Endodermal cell (in vitro differentiated cells): Measurements from ENCODE around the gene CSNK2A2. TPM values are rescaled to one million over a fixed set of nuclear protein-coding genes. Genes with fewer than 3 reads are reported as not detected.

Experiments
- DNase-seq: peaks from one replicate; pipeline ENCODE4 v3.0.0-alpha.2; 2017
- H3K27ac ChIP-seq: 2 replicates; pipeline ENCODE4 v1.5.1; 2013; ENCODE audit warnings: mild to moderate bottlenecking, low read depth, low read length, moderate library complexity
- H3K27me3 ChIP-seq: 2 replicates; pipeline ENCODE4 v1.6.1; 2013; ENCODE audit warnings: mild to moderate bottlenecking, low read length, moderate library complexity; ENCODE audit not compliant: insufficient read depth, control insufficient read depth, poor library complexity, severe bottlenecking
- H3K36me3 ChIP-seq: 2 replicates; pipeline ENCODE4 v1.7.0; 2013; ENCODE audit warnings: mild to moderate bottlenecking, low read length, moderate library complexity; ENCODE audit not compliant: control insufficient read depth, insufficient read depth
- H3K4me1 ChIP-seq: one replicate; pipeline ENCODE4 v1.7.0; 2013; ENCODE audit warnings: low read length; ENCODE audit not compliant: control insufficient read depth, insufficient read depth
- H3K4me3 ChIP-seq: 2 replicates; pipeline ENCODE4 v1.5.1; 2013; ENCODE audit warnings: mild to moderate bottlenecking, low read length, moderate library complexity
- H3K9ac ChIP-seq: 2 replicates; pipeline ENCODE4 v1.6.1; 2013; ENCODE audit warnings: mild to moderate bottlenecking, low read length, moderate library complexity; ENCODE audit not compliant: poor library complexity, severe bottlenecking; ENCODE audit errors: extremely low read depth
- H3K9me3 ChIP-seq: 2 replicates; pipeline ENCODE4 v1.6.1; 2013; ENCODE audit warnings: mild to moderate bottlenecking, low read length, moderate library complexity; ENCODE audit not compliant: control insufficient read depth
- H3K27ac Mint-ChIP-seq: 2 replicates; pipeline ENCODE4 v1.8.0; 2020; ENCODE audit warnings: mixed read lengths
- H3K27me3 Mint-ChIP-seq: 2 replicates; pipeline ENCODE4 v1.8.0; 2021; ENCODE audit warnings: mild to moderate bottlenecking, mixed read lengths; ENCODE audit not compliant: insufficient read depth
- H3K36me3 Mint-ChIP-seq: 2 replicates; pipeline ENCODE4 v1.8.0; 2020; ENCODE audit warnings: low read depth, mixed read lengths
- H3K4me1 Mint-ChIP-seq: 2 replicates; pipeline ENCODE4 v1.8.0; 2020; ENCODE audit warnings: mixed read lengths
- H3K4me3 Mint-ChIP-seq: 2 replicates; pipeline ENCODE4 v1.8.0; 2020; ENCODE audit warnings: mild to moderate bottlenecking, moderate library complexity, mixed read lengths
- H3K9me3 Mint-ChIP-seq: 2 replicates; pipeline ENCODE4 v1.8.0; 2020; ENCODE audit warnings: mild to moderate bottlenecking, mixed read lengths
- CTCF ChIP-seq: fragments of 200-600 bp; sonication (generic); conservative IDR thresholded peaks from 2 replicates; pipeline ENCODE4 v1.5.0; 2021; ENCODE audit warnings: antibody characterized with exemption, mild to moderate bottlenecking
- WGBS, 2 experiments: methylation state at CpG; one replicate each; pipeline versions ENCODE4 v1.1.5 to v1.1.7; 2013; ENCODE audit warnings: missing lambda C conversion rate in 2 of 2, mixed read lengths in 1 of 2; ENCODE audit not compliant: insufficient coverage in 1 of 2, insufficient read length in 1 of 2; 5-methylcytosine and 5-hydroxymethylcytosine counted together
- total RNA-seq, 2 donors: library from RNA; stranded (reverse); fragmentation: NEBNext Ultra II Directional in 1 of 2; extraction: Animal tissue kit (Norgen Biotek cat#: 25700) in 1 of 2; gene quantifications; 2 replicates in 1 of 2; 3 replicates in 1 of 2; pipeline ENCODE4 v1.2.1, GENCODE V29; 2021

The CSNK2A2 gene
- total RNA-seq, 2 donors from 2014 or later = 114 to 121 TPM

GRCh38 chr16:58120234-58120633, 77.7 kb downstream of the CSNK2A2 start:
- Mint-ChIP-seq H3K4me3 (no peak overlapping the region), H3K9me3 (no peaks in the 10 kb centered on the region), H3K36me3 (peaks cover 17% of the 10 kb centered on the region), H3K4me1 (peaks cover 20% of the 10 kb centered on the region), H3K27me3 (no peaks in the 10 kb centered on the region), H3K27ac (no peak overlapping the region)
- no peak overlapping the region for H3K9ac ChIP-seq
- WGBS, 2 experiments = 93 to 100% methylated on average over 2 to 3 of the region's 3 CpGs
- H3K9me3 ChIP-seq = no peaks in the 10 kb centered on the region
- H3K27ac ChIP-seq = no peak overlapping the region
- H3K36me3 ChIP-seq = peaks cover 16% of the 10 kb centered on the region
- DNase-seq = no peak
- H3K4me3 ChIP-seq = no peak overlapping the region
- peaks cover 6% of the 10 kb centered on the region for H3K4me1 ChIP-seq
- H3K27me3 ChIP-seq = no peaks in the 10 kb centered on the region
- TF ChIP-seq CTCF = no peak

- H3K27ac Mint-ChIP-seq = no peak overlapping the region
- peaks cover 6% of the 10 kb centered on the region for H3K4me1 ChIP-seq
- DNase-seq = no peak
- peaks cover 24% of the 10 kb centered on the region for H3K36me3 Mint-ChIP-seq
- H3K9me3 Mint-ChIP-seq = no peaks in the 10 kb centered on the region
- H3K4me3 ChIP-seq = no peak overlapping the region
- no peak overlapping the region for H3K4me3 Mint-ChIP-seq
- no peak for TF ChIP-seq CTCF
- H3K27me3 Mint-ChIP-seq = no peaks in the 10 kb centered on the region
- no peaks in the 10 kb centered on the region for H3K9me3 ChIP-seq
- 90 to 93% methylated on average over 3 to 5 of the region's 8 CpGs for WGBS, 2 experiments
- H3K27me3 ChIP-seq = no peaks in the 10 kb centered on the region
- peaks cover 24% of the 10 kb centered on the region for H3K36me3 ChIP-seq
- H3K27ac ChIP-seq = no peak overlapping the region
- peaks cover 20% of the 10 kb centered on the region for H3K4me1 Mint-ChIP-seq
- no peak overlapping the region for H3K9ac ChIP-seq
Observed at GRCh38 chr16:58119509-58119845, 78.4 kb downstream of the CSNK2A2 start.

- Histone ChIP-seq H3K9me3 (peaks cover 1% of the 10 kb centered on the region), H3K9ac (no peak overlapping the region), H3K36me3 (peaks cover 29% of the 10 kb centered on the region), H3K27me3 (no peaks in the 10 kb centered on the region), H3K4me3 (no peak overlapping the region), H3K4me1 (peaks cover 2% of the 10 kb centered on the region), H3K27ac (no peak overlapping the region)
- TF ChIP-seq CTCF = no peak
- peaks cover 17% of the 10 kb centered on the region for H3K4me1 Mint-ChIP-seq
- no peak for DNase-seq
- peaks cover 30% of the 10 kb centered on the region for H3K36me3 Mint-ChIP-seq
- no peak overlapping the region for H3K4me3 Mint-ChIP-seq
- H3K27me3 Mint-ChIP-seq = no peaks in the 10 kb centered on the region
- no peaks in the 10 kb centered on the region for H3K9me3 Mint-ChIP-seq
- no peak overlapping the region for H3K27ac Mint-ChIP-seq
- 78 to 93% methylated on average over 4 of the region's 5 CpGs for WGBS, 2 experiments
Observed at GRCh38 chr16:58118801-58119508, 79.0 kb downstream of the CSNK2A2 start.
